Mesendoderm (in vitro differentiated cells): ENCODE measurements around the gene CADM2.

Source experiments
- DNase-seq: peaks from one replicate; pipeline ENCODE4 v3.0.0; 2013
- H2AK5ac ChIP-seq: 2 replicates; pipeline ENCODE4 v1.6.1; 2013; ENCODE audit warnings: low read length, inconsistent platforms
- H2BK120ac ChIP-seq: 2 replicates; pipeline ENCODE4 v1.6.1; 2013; ENCODE audit warnings: low read depth, mild to moderate bottlenecking, low read length, moderate library complexity, mixed read lengths
- H2BK15ac ChIP-seq: replicated peaks from 2 replicates; pipeline ENCODE4 v1.6.1; 2013; ENCODE audit warnings: low read depth, mild to moderate bottlenecking, moderate library complexity
- H2BK5ac ChIP-seq: 2 replicates; pipeline ENCODE4 v1.6.1; 2013; ENCODE audit warnings: low read length, inconsistent platforms
- H3K18ac ChIP-seq: 2 replicates; pipeline ENCODE4 v1.6.1; 2013; ENCODE audit warnings: mild to moderate bottlenecking, low read length, mixed read lengths
- H3K23ac ChIP-seq: one replicate; pipeline ENCODE4 v1.6.1; 2013; ENCODE audit warnings: low read length
- H3K27ac ChIP-seq: 2 replicates; pipeline ENCODE4 v1.5.1; 2013; ENCODE audit warnings: low read depth, mild to moderate bottlenecking, inconsistent platforms, low read length, moderate library complexity
- H3K27me3 ChIP-seq: 2 replicates; pipeline ENCODE4 v1.6.1; 2013; ENCODE audit warnings: low read length, control low read depth, mild to moderate bottlenecking, inconsistent platforms; ENCODE audit not compliant: insufficient read depth, poor library complexity
- H3K36me3 ChIP-seq: 2 replicates; pipeline ENCODE4 v1.6.1; 2013; ENCODE audit warnings: low read length, inconsistent platforms; ENCODE audit not compliant: control insufficient read depth, insufficient read depth
- H3K4ac ChIP-seq: one replicate; pipeline ENCODE4 v1.6.1; 2013; ENCODE audit warnings: low read depth, mild to moderate bottlenecking, low read length, moderate library complexity
- H3K4me1 ChIP-seq: 2 replicates; pipeline ENCODE4 v1.6.1; 2013; ENCODE audit warnings: low read depth, low read length, inconsistent platforms; ENCODE audit not compliant: control insufficient read depth
- H3K4me2 ChIP-seq: 2 replicates; pipeline ENCODE4 v1.6.1; 2013; ENCODE audit warnings: low read length
- H3K4me3 ChIP-seq: 2 replicates; pipeline ENCODE4 v1.5.1; 2013; ENCODE audit warnings: mild to moderate bottlenecking, low read length
- H3K56ac ChIP-seq: one replicate; pipeline ENCODE4 v1.6.1; 2013; ENCODE audit warnings: low read length
- H3K79me1 ChIP-seq: 2 replicates; pipeline ENCODE4 v1.6.1; 2013; ENCODE audit warnings: low read length, inconsistent platforms
- H3K79me2 ChIP-seq: 2 replicates; pipeline ENCODE4 v1.6.1; 2013; ENCODE audit warnings: mild to moderate bottlenecking, low read length; ENCODE audit not compliant: control insufficient read depth, insufficient read depth
- H3K9ac ChIP-seq: 2 replicates; pipeline ENCODE4 v1.6.1; 2013; ENCODE audit warnings: low read length, inconsistent platforms
- H4K5ac ChIP-seq: one replicate; pipeline ENCODE4 v1.6.1; 2013; ENCODE audit warnings: low read length
- H4K8ac ChIP-seq: one replicate; pipeline ENCODE4 v1.6.1; 2013; ENCODE audit warnings: low read depth, mild to moderate bottlenecking, control low read depth, low read length, moderate library complexity
- WGBS: extraction: QIAGEN DNeasy Blood & Tissue Kit; methylation state at CpG from one replicate; pipeline ENCODE4 v1.1.7; 2013; ENCODE audit warnings: low lambda C conversion rate, missing lambda C conversion rate; ENCODE audit not compliant: insufficient coverage; ENCODE audit errors: extremely low coverage; 5-methylcytosine and 5-hydroxymethylcytosine counted together

Gene CADM2

DNA sequence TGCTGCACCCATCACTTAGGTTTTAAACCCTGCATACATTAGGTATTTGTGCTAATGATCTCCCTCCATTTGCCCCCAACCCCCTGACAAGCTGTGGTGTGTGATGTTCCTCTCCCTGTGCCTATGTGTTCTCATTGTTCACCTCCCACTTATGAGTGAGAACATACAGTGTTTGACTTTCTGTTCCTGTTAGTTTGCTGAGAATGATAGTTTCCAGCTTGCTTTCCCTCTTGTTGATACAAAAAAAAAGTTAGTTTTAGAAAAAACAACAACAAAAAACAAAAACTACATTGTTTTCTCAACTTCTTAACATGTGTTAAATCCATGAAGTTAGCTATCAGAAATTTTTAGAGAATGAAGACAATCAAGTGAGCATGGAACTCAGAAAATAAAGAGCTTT lies 1079.1 kb downstream of the CADM2 start:
- Histone ChIP-seq H3K27ac (no peak overlapping the region), H3K4ac (no peak overlapping the region)
- DNase-seq = no peak

DNA sequence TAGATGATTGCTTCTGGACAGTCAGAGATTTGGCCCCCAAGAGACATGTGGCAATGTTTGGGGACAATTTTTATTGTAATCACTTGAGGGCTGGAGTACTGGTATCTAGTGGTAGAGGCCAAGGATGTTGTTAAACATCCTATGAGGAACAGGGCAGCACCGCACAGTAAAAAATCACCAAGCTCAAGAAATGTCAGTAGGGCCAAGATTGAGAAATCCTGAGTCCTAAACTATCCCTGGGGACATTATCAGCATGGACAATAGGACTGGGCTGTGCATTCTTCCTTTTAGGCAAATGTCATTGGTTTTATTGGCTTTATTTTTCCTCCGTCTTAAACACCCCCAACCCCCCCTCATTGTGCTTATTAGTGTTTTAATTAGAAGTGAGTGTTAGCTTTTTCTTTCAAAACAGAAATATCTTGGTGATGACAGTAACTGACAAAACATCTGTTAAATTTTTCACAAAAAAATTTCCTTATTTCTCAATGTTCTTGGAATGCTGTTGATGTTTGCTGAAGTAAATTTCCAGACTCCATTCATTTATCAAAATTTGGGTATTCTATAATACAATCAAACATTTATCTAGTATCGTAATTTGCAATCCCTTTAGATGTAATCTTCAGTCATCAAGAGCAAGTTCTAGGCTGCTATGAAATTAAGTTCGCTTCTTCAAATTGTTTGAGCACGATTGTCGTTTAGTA lies 1087.8 kb downstream of the CADM2 start:
- H3K9ac ChIP-seq = no peak overlapping the region
- no peak overlapping the region for H3K23ac ChIP-seq
- no peak overlapping the region for H3K56ac ChIP-seq
- H2BK5ac ChIP-seq = no peak overlapping the region
- H3K4ac ChIP-seq = no peak overlapping the region
- no peak overlapping the region for H3K4me3 ChIP-seq
- H3K79me2 ChIP-seq = no peaks in the 10 kb centered on the region
- no peak overlapping the region for H4K5ac ChIP-seq
- H3K27ac ChIP-seq = no peak overlapping the region
- no peaks in the 10 kb centered on the region for H3K4me1 ChIP-seq
- no peak overlapping the region for H4K8ac ChIP-seq
- no CpG with 5 or more reads among the region's 6 CpGs for WGBS
- no peaks in the 10 kb centered on the region for H3K36me3 ChIP-seq
- no peak overlapping the region for H3K4me2 ChIP-seq
- no peaks in the 10 kb centered on the region for H3K79me1 ChIP-seq
- no peak for DNase-seq
- no peaks in the 10 kb centered on the region for H3K27me3 ChIP-seq
- no peak overlapping the region for H3K18ac ChIP-seq
- no peak overlapping the region for H2AK5ac ChIP-seq
- H2BK15ac ChIP-seq = no peak overlapping the region
- no peak overlapping the region for H2BK120ac ChIP-seq

More for the DNA sequence above, 1079.1 kb downstream of the CADM2 start:
- Histone ChIP-seq H3K4me2 (no peak overlapping the region), H3K9ac (no peak overlapping the region), H4K8ac (no peak overlapping the region), H3K36me3 (no peaks in the 10 kb centered on the region), H3K79me1 (no peaks in the 10 kb centered on the region), H3K4me1 (no peaks in the 10 kb centered on the region), H3K23ac (no peak overlapping the region), H3K18ac (no peak overlapping the region), H3K27me3 (no peaks in the 10 kb centered on the region), H3K79me2 (no peaks in the 10 kb centered on the region), H2BK120ac (no peak overlapping the region), H2AK5ac (no peak overlapping the region), H3K56ac (no peak overlapping the region), H4K5ac (no peak overlapping the region), H3K4me3 (no peak overlapping the region), H2BK5ac (no peak overlapping the region), H2BK15ac (no peak overlapping the region)

DNA sequence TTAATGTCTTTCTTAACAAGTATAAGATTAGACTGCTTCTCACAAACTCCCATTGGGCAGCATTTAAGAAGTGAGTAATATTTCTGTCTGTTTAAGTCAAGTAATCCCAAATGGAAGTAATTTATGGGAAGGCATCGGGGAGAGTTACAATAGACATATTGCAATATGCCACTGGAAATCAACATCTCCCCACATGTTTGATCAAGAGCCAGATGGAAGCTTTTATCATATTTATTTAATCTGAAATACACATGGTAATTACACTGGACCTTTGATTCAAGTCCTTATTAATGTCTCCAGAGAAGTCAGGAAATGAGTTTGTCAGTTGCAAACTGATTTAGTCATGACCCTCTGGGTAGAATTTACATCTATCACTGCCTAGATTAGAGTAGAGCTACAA lies 1088.4 kb downstream of the CADM2 start:
- H3K4me3 ChIP-seq = no peak overlapping the region
- H3K23ac ChIP-seq = no peak overlapping the region
- H4K8ac ChIP-seq = no peak overlapping the region
- DNase-seq = no peak
- no peak overlapping the region for H2BK15ac ChIP-seq
- H3K27me3 ChIP-seq = no peaks in the 10 kb centered on the region
- no peaks in the 10 kb centered on the region for H3K4me1 ChIP-seq
- H4K5ac ChIP-seq = no peak overlapping the region
- no peaks in the 10 kb centered on the region for H3K79me2 ChIP-seq
- no peaks in the 10 kb centered on the region for H3K79me1 ChIP-seq
- H3K4me2 ChIP-seq = no peak overlapping the region
- no peaks in the 10 kb centered on the region for H3K36me3 ChIP-seq
- no peak overlapping the region for H2AK5ac ChIP-seq
- H3K18ac ChIP-seq = no peak overlapping the region
- H2BK5ac ChIP-seq = no peak overlapping the region
- no CpG with 5 or more reads among the region's 1 CpG for WGBS
- no peak overlapping the region for H3K9ac ChIP-seq
- H3K4ac ChIP-seq = no peak overlapping the region
- H2BK120ac ChIP-seq = no peak overlapping the region
- H3K27ac ChIP-seq = no peak overlapping the region
- H3K56ac ChIP-seq = no peak overlapping the region

DNA sequence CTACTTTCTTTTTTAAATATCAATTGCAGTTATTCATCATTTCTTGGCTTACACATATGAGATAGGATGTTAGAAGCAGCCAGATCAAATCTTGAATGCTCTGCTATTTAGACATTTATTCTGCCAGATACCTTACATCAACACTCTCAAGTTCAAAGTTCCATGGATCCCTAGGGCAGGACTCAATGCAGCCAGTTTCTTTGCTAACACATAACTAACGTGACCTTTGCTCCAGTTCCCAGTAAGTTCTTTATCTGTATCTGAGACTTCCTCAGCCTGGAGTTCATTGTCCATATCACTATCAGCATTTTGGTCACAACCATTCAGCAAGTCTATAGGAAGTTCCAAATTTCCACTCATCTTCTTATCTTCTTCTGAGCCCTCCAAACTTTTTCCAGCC lies 1092.3 kb downstream of the CADM2 start:
- no peak overlapping the region for H4K8ac ChIP-seq
- no CpG with 5 or more reads among the region's 1 CpG for WGBS
- no peaks in the 10 kb centered on the region for H3K79me2 ChIP-seq
- no peak overlapping the region for H3K18ac ChIP-seq
- no peaks in the 10 kb centered on the region for H3K36me3 ChIP-seq
- no peaks in the 10 kb centered on the region for H3K4me1 ChIP-seq
- H2BK5ac ChIP-seq = no peak overlapping the region
- H3K4ac ChIP-seq = no peak overlapping the region
- H3K4me3 ChIP-seq = no peak overlapping the region
- no peak overlapping the region for H4K5ac ChIP-seq
- H3K56ac ChIP-seq = no peak overlapping the region
- no peak overlapping the region for H3K23ac ChIP-seq
- H2BK15ac ChIP-seq = no peak overlapping the region
- no peak overlapping the region for H2BK120ac ChIP-seq
- H3K9ac ChIP-seq = no peak overlapping the region
- no peak overlapping the region for H2AK5ac ChIP-seq
- no peak overlapping the region for H3K27ac ChIP-seq
- no peaks in the 10 kb centered on the region for H3K27me3 ChIP-seq
- no peak for DNase-seq
- no peak overlapping the region for H3K4me2 ChIP-seq
- H3K79me1 ChIP-seq = no peaks in the 10 kb centered on the region

DNA sequence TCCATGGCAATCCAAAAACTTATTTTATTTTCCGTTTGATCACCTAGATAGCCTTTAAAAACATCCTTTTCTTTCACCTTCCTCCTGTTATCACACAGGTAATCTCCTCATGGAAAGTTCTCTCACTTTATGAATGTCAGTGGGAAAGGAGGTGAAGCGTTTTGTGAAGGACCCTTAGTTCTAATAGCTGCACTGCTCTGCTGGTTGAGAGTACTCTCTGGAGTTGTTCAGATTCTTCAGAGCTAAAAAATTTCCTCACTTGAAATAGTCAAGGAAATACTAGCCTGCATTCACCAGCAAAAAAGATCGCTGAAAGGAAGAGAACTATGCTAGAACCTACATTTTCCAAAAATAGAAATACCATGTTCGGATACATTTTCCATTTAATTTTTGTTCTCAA lies 1097.2 kb downstream of the CADM2 start:
- Histone ChIP-seq H3K36me3 (no peaks in the 10 kb centered on the region), H3K4me1 (no peaks in the 10 kb centered on the region), H2BK120ac (no peak overlapping the region), H3K4me3 (no peak overlapping the region), H2BK5ac (no peak overlapping the region), H3K79me1 (no peaks in the 10 kb centered on the region), H3K4ac (no peak overlapping the region), H2BK15ac (no peak overlapping the region), H4K8ac (no peak overlapping the region), H4K5ac (no peak overlapping the region), H3K27ac (no peak overlapping the region), H3K9ac (no peak overlapping the region), H3K79me2 (no peaks in the 10 kb centered on the region), H3K23ac (no peak overlapping the region), H3K4me2 (no peak overlapping the region), H3K18ac (no peak overlapping the region), H2AK5ac (no peak overlapping the region), H3K56ac (no peak overlapping the region), H3K27me3 (no peaks in the 10 kb centered on the region)
- no peak for DNase-seq
- WGBS = no CpG with 5 or more reads among the region's 4 CpGs

DNA sequence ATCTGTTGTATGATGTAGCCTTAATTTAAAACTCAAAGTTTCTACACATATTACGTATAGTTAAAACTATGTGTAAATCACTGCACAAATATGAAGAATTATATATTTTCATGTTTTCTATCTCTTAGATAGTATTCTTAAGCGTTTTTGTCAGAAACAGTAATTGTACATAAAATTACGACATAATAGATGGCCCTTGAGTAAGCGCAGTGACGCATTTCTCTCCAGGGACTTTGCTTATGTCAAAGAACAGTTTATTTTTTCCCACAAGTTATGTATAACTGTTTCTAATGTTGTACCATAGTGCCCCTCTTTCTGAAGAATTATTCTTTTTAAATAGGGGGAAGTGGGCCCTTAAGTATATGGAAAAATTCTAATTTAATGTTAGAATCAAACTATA lies 1098.2 kb downstream of the CADM2 start:
- Histone ChIP-seq H3K79me1 (no peaks in the 10 kb centered on the region), H4K5ac (no peak overlapping the region), H3K56ac (no peak overlapping the region), H3K4me3 (no peak overlapping the region), H3K79me2 (no peaks in the 10 kb centered on the region), H2BK15ac (no peak overlapping the region), H2BK5ac (no peak overlapping the region), H3K4me2 (no peak overlapping the region), H2BK120ac (no peak overlapping the region), H2AK5ac (no peak overlapping the region), H3K23ac (no peak overlapping the region), H3K27me3 (no peaks in the 10 kb centered on the region), H4K8ac (no peak overlapping the region), H3K9ac (no peak overlapping the region), H3K18ac (no peak overlapping the region), H3K27ac (no peak overlapping the region), H3K4me1 (no peaks in the 10 kb centered on the region), H3K36me3 (no peaks in the 10 kb centered on the region), H3K4ac (no peak overlapping the region)
- no peak for DNase-seq
- WGBS = no CpG with 5 or more reads among the region's 5 CpGs
